Measurements from ENCODE around the gene MIPOL1.

Gene MIPOL1

GRCh38 chr14:37417833-37418232 is 220.1 kb downstream of the MIPOL1 start:
- CTCF ChIA-PET: no interaction called here
- TF ChIP-seq CTCF (IDR thresholded peaks at IDR 0.05; ENCODE audit: control extremely low read depth, extremely low read depth, low read depth, missing control alignments): no peak
- POLR2A ChIA-PET: no interaction called here
- DNase-seq (ENCODE audit: extremely low spot score): no peak

- DNase-seq (ENCODE audit: extremely low spot score): no peak
- no peak for TF ChIP-seq CTCF (IDR thresholded peaks at IDR 0.05; ENCODE audit: control extremely low read depth, extremely low read depth, low read depth, missing control alignments)
- ChIA-PET CTCF (no interaction called here), POLR2A (no interaction called here)
These were observed 222.9 kb downstream of the MIPOL1 start for GRCh38 chr14:37420622-37421021.

DNA sequence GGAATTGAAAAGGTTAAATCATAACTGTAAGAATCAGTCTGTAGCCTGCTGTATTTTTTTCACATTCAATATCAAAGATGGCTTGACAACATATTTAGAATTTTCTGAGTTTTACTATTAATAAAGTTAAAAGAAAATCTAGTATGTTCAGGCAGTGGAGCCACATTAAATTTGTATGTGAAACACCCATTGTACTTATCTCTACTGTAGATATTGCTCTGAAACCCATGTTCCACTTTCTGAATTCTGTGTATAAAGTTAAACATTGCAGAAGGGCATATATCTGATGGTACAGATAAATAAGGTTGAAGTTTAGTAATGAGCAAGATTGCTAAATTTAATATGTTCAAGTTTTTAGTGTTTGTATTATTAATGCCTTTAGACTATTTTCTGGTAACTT is 224.6 kb downstream of the MIPOL1 start:
- POLR2A ChIA-PET: no interaction called here
- no peak for DNase-seq (ENCODE audit: extremely low spot score)
- TF ChIP-seq CTCF (IDR thresholded peaks at IDR 0.05; ENCODE audit: control extremely low read depth, extremely low read depth, low read depth, missing control alignments): no peak
- CTCF ChIA-PET: no interaction called here

DNA sequence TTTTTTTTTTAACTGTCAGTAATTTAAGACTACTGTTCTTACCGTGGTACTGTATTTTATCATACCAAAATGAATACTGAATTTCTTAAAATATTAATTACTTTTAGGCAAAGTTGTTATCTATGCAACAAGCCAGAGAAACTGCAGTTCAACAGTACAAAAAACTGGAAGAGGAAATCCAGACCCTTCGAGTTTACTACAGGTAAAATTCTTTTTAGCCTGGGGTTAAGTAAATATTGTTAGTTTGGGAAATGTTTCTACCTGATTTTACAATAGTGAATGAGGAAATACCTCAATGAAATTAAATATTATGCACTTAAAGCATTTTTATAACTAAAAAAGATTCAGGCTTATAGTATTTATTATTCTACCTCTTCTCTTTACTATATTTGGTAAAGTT is 225.0 kb downstream of the MIPOL1 start:
- TF ChIP-seq CTCF (IDR thresholded peaks at IDR 0.05; ENCODE audit: control extremely low read depth, extremely low read depth, low read depth, missing control alignments): no peak
- POLR2A ChIA-PET: no interaction called here
- no peak for DNase-seq (ENCODE audit: extremely low spot score)
- CTCF ChIA-PET: no interaction called here

DNA sequence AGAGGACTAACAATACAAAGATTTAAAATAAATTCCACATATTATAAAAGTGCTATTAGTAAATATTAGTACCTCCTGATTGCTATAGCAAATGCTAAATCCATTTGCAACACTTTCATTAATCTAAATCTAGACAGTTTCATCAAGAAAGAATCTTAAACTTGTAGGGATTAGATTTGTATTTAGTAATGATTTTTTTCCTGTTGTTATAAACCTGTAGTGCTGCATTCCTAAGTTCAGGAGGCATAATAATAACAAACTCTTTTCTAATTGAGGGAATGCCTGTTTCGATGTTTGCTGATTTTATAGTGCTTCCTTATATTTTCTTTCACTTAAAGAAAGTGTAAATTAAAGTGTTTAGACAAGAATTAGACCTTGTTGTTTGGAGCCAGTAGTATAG is 231.2 kb downstream of the MIPOL1 start:
- TF ChIP-seq CTCF (IDR thresholded peaks at IDR 0.05; ENCODE audit: control extremely low read depth, extremely low read depth, low read depth, missing control alignments): no peak
- DNase-seq (ENCODE audit: extremely low spot score): no peak
- CTCF ChIA-PET: no interaction called here
- POLR2A ChIA-PET: no interaction called here

GRCh38 chr14:37429618-37430017 is 231.9 kb downstream of the MIPOL1 start:
- TF ChIP-seq CTCF (IDR thresholded peaks at IDR 0.05; ENCODE audit: control extremely low read depth, extremely low read depth, low read depth, missing control alignments): no peak
- DNase-seq (ENCODE audit: extremely low spot score): no peak
- CTCF ChIA-PET: interaction anchor here (1.2 kb wide), 1 partner anchor 9 kb away, joined by 3 read pairs; no protein-coding TSS in a partner anchor
- POLR2A ChIA-PET: no interaction called here

- no peak for TF ChIP-seq CTCF (IDR thresholded peaks at IDR 0.05; ENCODE audit: control extremely low read depth, extremely low read depth, low read depth, missing control alignments)
- DNase-seq (ENCODE audit: extremely low spot score): no peak
- ChIA-PET POLR2A (no interaction called here), CTCF (no interaction called here)
These were observed 237.1 kb downstream of the MIPOL1 start for GRCh38 chr14:37434867-37435266.

All from GM10248 (cell line).